Measurements from ENCODE around the gene ARID4B.

DNA sequence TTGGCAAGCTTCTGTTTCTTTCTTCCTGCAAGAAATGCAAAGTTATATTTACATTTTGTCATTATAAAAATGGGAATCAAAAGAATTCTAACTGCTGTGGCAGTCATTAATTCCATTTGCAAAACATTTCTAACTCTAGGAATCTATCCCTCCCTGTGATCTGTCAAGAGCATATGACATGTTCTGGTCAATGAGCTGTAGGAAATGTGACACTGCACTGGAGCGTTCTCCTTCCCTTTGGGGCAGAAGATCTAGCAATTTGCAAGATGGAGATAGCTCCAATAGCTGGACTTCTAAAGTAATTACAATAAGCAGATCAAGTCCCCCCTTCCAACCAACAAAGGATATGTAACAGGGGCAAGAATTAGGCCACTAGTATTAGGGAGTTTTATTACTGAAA is 205.6 kb downstream of the ARID4B start:
- TF ChIP-seq, protein P1, sequence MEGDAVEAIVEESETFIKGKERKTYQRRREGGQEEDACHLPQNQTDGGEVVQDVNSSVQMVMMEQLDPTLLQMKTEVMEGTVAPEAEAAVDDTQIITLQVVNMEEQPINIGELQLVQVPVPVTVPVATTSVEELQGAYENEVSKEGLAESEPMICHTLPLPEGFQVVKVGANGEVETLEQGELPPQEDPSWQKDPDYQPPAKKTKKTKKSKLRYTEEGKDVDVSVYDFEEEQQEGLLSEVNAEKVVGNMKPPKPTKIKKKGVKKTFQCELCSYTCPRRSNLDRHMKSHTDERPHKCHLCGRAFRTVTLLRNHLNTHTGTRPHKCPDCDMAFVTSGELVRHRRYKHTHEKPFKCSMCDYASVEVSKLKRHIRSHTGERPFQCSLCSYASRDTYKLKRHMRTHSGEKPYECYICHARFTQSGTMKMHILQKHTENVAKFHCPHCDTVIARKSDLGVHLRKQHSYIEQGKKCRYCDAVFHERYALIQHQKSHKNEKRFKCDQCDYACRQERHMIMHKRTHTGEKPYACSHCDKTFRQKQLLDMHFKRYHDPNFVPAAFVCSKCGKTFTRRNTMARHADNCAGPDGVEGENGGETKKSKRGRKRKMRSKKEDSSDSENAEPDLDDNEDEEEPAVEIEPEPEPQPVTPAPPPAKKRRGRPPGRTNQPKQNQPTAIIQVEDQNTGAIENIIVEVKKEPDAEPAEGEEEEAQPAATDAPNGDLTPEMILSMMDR (IDR thresholded peaks at IDR 0.05; ENCODE audit: borderline replicate concordance, extremely low read depth, low read length, poor library complexity, severe bottlenecking): no peak
- TF ChIP-seq EZH2 (IDR thresholded peaks at IDR 0.05; ENCODE audit: borderline replicate concordance, low read depth, low read length, severe bottlenecking): no peak

Data from DND-41 (cell line).